ENCODE data around the gene NUDT22.
A peak's percentile ranks its signal among the peaks of the same experiment; 100 is the strongest.

Gene NUDT22

DNA sequence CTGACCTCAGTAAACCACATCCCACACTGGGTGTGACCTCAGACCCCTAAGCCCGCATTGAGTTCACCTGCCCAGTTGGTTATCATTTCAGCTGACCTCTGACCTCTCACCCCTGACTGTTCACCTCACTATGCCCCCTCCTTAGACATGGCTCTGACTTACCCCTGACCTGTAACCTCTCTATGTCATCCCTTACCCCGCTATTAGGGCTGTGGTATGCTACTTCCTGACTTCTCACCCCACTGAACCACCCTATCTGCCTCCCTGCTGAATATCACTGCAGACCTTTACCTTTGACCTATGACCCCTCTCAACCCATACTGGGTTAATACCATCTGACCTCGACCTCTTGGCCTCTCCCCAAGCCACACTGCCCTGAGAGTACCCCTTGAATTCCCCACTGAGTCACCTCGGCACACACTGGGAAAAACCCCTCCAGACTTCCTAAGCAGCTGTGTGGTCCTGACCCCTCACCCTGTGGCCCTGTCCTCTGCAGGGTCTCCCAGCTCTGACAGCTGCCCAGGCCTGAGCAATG lies 33.5 kb downstream of the NUDT22 start:
- DNase-seq = no peak

DNA sequence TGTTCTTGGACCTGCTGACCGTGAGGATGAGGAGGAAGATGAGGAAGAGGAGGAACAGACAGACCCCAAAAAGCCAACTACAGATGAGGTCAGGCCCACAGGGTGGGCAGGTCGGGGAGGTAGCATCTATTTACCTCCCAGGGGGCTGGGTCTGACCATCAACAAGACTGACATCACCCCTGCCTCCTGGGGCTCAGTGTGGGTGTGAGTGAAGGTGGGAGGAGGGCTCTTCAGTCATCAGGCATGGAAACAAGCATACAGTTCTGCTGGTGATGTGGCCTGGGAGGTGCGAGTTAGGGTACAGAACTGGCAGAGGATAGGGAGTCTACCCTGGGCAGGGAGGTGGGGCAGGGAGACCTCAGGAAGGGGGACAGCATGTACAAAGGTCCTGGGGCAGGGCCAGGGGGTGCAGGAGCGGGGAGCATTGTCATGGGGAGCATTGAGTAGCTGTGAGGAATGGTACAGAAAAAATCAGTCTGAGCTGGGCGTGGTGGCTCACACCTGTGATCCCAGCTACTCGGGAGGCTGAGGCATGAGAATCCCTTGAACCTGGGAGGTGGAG lies 34.2 kb downstream of the NUDT22 start:
- no peak for DNase-seq

DNA sequence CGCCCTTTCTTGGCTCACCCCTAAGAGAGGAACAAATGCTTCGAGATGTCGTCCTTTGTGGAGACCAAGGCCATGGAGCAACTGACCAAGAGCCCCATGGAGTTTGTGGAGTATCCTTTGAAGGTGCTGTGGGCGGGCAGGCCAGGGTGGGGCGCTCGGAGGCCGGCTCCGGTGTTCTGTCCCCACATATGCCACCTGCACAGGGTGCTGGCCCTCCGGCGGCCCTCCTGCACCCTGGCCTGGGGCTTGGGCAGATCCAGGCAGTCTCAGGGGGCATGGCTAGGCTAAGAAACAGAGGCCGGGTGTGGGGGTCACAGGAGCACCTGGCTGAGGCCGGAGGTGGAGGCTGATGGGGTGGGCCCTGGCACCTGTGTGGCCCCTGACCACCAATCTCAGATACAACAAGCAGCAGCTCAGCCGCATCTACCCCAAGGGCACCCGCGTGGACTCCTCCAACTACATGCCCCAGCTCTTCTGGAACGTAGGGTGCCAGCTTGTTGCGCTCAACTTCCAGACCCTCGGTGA lies 35.5 kb downstream of the NUDT22 start:
- DNase-seq = no peak

DNA sequence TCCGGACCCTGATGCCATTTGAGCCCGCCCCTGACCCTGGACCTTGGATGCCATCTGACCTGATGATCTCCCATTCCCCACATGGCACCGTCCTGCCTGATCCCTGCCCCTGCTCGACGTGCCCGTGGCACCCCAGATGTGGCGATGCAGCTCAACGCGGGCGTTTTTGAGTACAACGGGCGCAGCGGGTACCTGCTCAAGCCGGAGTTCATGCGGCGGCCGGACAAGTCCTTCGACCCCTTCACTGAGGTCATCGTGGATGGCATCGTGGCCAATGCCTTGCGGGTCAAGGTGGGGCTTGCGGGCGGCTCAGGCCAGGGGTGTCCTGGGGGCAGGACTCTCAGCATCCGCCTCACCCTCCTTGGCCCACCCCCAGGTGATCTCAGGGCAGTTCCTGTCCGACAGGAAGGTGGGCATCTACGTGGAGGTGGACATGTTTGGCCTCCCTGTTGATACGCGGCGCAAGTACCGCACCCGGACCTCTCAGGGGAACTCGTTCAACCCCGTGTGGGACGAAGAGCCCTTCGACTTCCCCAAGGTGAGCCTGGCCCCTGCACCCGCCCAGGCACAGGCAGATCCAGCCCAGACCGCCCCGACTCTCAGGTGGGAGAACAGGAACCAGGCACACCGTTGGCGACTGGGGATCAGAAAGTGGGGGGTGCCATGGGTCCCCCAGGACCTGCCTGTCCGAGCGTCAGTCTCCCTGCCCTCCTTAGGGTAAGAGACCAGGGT lies 36.4 kb downstream of the NUDT22 start:
- DNase-seq = no peak

- no peak for DNase-seq
These were observed 37.2 kb downstream of the NUDT22 start for GRCh38 chr11:64263021-64263946.

- DNase-seq = no peak
These were observed 37.9 kb downstream of the NUDT22 start for GRCh38 chr11:64263947-64264317.

GRCh38 chr11:64264371-64264852 lies 38.3 kb downstream of the NUDT22 start:
- DNase-seq = no peak

DNA sequence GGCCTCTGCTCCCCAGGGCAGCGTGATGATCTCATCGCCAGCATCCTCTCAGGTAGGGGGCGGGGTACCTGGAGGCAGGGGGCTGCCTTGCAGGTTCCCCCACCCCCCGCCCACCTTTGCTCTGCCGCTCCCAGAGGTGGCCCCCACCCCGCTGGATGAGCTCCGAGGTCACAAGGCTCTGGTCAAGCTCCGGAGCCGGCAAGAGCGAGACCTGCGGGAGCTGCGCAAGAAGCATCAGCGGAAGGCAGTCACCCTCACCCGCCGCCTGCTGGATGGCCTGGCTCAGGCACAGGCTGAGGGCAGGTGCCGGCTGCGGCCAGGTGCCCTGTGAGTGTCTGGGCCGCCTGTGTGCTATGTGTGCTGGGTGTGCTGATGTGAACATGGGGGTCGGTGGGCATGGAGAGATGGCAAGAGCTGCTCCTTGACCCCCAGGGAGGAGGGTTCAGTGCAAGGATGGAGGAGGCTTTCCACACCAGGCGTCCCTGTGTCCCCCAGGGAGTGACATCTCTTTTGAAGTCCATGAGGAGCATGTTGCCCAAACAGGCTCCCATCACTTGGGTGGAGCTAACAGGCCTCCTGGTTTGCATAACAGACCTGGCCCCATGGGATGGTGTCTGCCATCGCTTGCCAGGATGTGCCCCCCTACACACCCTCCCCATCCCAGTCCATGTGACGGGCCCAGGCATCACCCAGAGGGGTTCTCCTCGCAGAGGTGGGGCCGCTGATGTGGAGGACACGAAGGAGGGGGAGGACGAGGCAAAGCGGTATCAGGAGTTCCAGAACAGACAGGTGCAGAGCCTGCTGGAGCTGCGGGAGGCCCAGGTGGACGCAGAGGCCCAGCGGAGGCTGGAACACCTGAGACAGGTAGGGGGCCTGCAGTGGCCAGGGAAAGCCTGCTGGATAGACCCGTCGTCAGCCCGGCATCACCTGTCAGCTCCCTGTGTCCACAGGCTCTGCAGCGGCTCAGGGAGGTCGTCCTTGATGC lies 39.4 kb downstream of the NUDT22 start:
- DNase-seq = no peak

- DNase-seq = no peak
These were observed 40.3 kb downstream of the NUDT22 start for GRCh38 chr11:64266339-64266738.

DNA sequence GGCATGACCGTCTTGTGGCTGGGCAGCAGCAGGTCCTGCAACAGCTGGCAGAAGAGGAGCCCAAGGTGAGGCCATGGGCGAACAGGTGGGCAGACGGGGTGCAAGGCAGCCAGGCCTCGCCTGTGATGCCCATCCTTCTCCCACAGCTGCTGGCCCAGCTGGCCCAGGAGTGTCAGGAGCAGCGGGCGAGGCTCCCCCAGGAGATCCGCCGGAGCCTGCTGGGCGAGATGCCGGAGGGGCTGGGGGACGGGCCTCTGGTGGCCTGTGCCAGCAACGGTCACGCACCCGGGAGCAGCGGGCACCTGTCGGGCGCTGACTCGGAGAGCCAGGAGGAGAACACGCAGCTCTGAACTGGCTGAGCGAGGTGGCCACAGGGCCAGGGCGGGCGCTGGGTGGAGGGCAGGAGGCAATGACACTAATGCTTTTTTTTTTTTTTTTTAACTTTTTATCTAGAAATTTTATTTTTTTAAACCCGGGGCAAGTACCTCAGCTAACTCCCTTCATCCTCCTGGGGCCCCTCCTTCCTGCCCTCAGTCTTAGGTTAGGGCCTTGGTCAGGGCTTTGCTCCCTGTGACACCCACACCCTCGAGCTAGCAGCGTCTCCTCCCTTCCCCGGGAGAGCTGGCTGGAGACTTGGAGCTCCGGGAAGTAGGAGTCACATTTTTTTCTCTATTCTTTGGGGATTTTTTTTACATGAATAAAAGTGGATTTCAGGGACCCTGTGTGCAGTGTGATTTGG lies 41.3 kb downstream of the NUDT22 start:
- DNase-seq = no peak

- no peak for DNase-seq
These were observed 42.2 kb downstream of the NUDT22 start for GRCh38 chr11:64268025-64268892.

DNA sequence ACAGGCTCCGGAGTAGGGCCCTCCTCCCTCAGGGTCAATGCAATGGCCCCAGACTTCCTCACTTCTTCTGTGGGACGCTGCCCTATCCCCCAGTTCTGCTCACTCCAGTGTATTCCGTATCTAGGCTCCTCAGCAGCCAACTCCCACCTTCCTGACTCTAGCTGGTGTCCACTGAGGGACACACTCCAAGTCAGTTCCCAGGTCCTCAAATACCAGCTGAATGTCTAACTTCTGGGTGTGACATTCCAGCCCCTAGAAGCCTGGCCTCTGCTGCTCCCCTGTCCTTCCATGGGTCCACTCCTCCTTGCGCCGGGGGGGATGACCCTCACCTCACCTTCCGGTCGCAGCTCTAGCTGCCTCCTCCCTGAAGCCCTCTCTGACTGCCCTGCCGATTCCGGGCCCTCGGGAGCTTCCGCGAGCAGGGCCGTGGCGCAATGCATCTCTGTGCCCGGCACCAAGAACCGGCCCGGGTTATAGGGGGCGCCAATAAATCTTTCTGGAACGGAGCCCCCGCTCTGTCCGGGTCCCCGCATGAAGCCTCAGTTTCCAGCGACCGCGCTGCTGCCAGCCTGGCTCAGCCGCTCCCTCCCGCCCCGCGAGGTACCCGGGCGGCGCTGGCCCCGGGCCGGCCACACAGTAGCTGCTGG lies 42.9 kb downstream of the NUDT22 start:
- peak; percentile 65 to 71 for DNase-seq

- DNase-seq = peak; percentile 99
These were observed 43.6 kb downstream of the NUDT22 start for GRCh38 chr11:64269540-64270220.

GRCh38 chr11:64275031-64275800 lies 49.1 kb downstream of the NUDT22 start:
- DNase-seq = no peak

GRCh38 chr11:64275841-64276240 lies 49.8 kb downstream of the NUDT22 start:
- DNase-seq = no peak

DNA sequence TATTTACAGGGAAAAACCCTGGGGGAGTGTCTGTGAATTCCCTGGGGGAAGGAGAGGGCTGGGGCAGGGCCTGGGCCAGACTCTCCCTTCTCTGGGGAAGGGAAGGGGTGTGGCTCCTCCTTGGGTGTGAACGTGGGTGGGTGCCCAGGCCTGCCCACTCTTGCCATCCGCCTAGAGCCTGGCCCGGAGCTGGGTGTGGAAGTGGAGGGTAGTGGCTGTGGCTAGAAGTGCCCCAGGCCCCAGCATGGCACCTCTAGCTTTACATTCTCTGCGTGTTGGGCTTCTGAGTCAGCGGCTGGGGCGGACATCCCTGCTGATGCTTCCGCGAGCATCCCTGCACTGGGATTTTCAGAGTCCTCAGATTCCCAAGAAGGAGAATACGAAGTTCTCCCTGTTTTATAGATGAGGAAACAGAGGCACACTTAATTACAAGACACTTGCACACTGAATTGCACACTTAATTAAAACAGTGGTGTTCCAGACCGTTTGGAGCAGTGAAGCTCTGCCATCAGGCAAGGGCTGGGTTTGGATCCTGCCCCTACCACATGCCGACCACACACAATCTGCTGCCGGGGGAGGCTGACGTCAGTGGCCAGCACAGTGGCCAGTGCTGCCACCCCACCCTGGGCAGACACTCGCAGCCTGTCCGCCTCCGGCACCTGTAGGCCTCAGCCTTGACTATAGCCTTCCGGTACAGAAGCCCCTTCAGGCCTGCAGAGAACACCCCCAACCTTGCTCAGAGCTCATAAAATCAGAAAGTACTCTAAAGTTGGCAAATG lies 50.8 kb downstream of the NUDT22 start:
- no peak for DNase-seq

- no peak for DNase-seq
These were observed 52.6 kb downstream of the NUDT22 start for GRCh38 chr11:64278576-64279190.
